CD4-positive, alpha-beta T cell treated with Interleukin-15 for 1 hour (primary cell): Measurements from ENCODE around the gene PRSS50.

Experiments used
- DNase-seq: peaks from one replicate; pipeline ENCODE4 v3.0.0-alpha.2; 2020

The PRSS50 gene

DNA sequence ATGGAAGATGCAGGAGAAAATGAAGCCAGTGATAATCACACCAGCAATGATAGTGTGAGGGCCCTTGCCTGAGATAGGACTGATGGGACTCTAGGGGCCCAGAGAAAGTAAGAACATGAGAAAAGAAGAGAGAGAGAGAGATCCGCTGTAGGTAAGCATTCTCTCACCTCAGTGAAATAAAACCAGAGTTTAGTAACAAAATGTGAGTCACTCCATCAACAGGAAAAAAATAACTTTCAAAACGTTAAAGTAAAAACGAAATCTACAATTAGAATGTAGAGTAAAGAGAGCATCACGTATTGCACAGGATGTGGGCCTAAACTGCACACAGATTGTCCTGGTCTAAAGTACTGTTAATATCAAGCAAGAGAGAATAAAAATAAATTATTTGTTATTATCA lies 6.8 kb upstream of the PRSS50 start:
- no peak for DNase-seq

DNA sequence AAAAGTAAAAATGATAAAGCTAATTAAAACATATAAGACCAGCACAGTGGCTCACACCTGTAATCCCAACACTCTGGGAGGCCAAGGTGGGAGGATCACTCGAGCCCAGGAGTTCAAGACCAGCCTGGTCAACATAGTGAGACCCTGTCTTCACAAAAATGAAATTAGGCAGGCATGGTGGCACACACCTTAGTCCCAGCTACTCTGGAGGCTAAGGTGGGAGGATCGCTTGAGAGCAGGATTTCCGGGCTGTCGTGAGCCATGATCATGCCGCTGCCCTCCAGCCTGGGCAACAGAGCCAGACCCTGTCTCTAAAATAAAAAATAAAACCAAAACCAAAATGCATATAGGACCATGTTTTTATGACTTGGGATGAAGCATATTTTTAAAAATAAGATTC lies 4.8 kb upstream of the PRSS50 start:
- no peak for DNase-seq

DNA sequence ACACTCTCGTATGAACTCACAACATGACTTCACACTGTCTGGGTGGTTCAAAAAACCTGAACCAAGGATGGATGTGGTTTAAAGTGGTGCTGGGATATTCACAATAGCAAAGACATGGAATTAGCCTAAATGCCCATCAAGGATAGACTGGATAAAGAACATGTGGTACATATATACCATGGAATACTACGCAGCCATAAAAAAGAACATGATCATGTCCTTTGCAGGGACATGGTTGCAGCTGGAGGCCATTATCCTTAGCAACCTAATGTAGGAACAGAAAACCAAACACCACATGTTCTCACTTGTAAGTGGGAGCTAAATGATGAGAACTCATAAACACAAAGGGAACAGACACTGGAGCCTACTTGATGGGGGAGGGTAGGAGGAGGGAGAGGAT lies 3.3 kb upstream of the PRSS50 start:
- DNase-seq, result no peak

DNA sequence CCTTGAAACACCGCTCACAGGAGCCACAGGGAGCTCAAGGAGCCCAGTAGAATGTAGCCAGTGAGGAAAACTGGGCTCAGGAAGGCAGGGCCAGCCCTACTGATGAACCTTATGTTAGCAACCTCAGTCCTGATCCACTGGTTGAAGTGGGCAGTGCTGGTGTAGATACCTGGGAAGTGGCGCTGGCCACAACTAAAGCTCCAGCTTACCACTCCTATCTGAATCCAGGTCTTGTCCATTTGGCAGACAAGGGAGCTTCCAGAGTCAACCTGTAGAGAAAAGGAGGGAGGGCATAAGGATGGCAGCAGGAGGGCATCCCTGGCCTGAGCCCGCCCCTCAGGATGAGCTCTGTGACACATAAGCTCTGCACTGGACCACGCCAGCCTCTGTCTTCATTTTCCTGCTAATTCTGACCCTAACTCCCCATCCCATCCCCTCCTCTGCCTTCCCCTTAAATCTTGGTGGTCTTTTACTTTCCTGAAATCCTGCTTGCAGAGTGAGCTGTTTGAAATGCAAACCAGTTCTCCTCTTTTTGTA lies 2.1 kb upstream of the PRSS50 start:
- no peak for DNase-seq

DNA sequence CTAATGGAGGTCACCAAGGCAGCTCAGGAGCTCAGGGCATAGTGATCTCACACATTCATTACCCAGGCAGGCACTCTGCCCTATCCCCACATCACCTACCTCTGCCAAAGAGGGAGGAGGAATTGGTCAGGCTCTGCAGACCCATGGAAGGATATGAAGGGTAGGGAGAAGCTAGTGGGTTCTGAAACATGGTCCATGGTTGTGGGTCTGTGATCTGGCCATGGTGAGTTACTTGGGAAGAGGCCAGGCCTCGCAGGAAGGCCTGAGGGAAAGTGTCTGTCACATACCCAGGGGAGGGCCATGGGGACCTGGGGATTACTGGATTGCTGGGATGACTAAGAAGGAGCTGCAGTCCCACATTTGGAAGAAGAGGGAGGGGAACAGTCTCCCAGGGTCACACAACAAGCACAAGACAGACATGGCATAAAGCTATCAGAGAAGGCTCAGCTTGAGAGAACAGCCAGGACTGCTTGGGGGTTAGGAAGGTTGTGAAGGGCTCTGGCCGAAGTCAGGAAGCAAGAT lies 1.4 kb upstream of the PRSS50 start:
- DNase-seq, result peak; percentile 5

DNA sequence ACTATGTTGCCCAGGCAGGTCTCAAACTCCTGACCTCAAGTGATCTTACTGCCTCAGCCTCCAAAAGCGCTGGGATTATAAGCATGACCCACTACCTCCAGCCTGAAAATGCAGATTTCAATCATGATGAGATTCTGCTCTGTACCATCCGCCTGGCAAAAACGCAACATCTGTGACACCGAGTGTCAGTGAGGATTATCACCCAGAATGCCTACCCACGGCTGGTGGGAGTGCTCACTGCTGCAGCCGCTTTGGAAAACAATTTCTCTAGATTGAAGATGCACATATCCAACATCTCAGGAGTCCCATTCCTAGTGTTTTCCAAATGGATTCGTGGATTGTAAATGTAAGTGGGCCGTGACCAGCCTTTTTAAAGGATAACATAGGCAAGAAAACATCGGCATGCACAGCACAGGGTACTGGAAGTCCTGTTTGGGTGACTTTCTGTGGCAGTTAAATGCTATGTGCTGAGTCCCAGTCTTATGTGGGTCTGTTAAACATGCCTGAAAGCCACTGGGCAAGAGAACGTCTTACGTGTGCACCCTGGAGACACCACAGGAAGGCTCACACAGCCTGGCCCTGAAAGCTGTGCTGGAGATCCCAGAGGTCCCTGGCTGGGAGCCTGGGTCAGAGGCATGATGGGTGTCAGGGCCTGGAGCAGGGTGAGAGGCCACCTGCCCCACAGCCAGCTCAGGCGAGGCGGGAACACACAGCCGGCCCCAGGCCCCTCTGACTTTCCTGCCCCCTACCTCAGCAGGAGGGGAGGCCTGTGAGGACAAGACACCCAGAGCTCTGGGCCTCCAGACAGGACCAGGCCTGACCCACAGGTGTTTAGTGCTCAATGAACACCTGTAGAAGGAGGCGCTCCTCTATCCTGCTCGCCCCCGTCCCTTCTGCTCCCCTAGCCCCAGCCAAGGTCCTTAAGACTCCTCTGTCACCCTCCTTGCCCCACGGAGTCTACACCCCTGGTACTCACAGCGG lies 918 bp downstream of the PRSS50 start:
- DNase-seq, result no peak

DNA sequence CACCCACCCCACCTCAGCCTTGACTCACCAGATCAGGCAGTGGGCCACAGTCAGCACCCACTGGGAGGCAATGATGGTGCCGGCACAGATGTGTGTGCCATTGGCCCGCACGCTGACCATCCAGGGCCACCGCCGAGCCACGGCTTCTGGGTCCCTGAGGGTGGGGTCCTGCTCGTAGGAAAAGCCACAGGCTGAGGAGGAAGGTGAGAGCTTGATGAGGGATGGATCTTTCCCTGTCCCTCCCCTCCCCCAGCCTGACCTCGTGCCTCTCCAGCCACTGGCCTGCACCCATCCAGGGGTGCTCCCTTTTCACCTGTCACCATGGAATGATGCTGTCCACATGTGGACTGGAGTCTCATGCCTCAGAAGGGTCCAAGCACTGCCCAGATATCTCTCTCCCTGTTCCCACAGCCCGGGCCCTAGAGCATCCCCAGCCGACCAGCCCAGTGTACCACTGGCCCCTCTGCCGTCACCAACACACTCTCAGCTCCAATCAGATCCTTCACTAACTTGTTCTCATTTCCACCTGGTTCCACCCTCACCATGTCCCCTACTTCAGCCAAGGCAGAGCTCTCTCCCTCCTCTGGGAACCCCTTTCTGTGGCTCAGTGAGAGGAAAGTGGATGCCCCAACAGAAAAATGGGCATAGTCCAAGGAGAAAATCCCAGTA lies 2.0 kb downstream of the PRSS50 start:
- peak; percentile 6 for DNase-seq

DNA sequence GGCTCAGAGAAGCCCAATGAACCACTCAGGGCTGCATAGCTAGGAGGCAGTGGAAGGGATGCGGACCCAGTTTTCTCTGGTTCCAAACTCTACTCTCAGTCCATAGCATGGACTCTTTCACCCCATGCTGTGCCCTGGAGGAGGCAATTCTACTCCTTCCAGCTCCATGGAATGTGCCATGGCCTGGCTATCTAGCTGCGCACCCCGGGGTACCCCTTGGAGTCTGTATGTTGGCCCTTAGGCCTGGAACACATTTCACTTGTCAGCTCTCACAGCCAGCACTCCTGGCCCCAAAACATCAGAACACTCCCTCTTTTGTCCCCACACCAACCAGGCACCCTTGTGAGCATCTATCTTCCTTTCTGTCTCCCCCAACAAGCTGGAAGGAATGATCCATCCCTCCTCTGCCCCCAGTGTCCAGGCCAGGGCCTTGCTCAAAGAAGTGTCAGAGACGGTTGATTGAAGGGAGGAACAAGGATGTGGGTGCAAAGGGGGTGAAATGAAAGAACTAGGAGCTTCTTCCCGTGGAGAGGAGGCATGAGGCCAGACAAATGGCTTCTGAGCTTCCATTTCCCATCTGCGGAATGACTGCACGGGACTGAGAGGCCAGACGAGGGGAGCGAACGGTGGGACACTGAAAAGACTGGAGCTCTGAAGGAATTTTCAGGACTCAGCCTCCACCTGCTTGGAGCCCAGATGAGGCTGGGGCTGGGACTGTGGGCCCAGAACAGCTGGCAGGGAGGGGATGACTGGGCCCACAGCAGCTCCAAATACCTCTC lies 2.8 kb downstream of the PRSS50 start:
- no peak for DNase-seq

DNA sequence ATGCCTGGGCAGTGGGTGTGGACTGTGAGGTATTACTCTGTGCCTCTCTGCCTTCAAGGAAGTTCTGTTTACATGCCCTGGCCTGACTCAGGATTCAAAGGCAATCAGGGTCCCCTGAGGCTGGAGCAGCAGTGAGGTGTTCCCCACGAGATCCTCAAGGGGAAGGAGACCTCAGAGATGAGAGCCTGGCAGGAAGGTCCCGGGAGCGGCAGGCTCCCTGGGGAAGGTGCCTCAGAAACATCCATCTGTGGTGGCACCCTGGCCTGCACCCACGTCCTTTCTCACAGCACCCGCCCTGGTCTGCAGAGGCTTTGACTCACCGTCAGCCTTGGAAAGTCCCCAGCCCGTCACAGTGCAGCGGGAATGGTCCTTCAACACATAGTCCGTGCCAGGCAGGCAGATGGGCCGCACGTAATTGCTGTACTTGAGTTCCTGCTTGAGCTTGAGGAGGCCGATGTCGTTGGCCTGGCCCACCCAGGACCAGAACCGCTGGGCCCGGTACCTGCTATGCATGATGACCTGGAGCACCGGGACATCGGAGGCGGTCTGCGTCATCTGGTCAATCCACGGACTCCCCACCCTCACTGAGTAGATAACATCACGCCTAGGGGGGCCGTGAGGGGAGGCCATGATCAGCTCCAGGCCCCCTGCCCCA lies 3.6 kb downstream of the PRSS50 start:
- peak; percentile 10 for DNase-seq

DNA sequence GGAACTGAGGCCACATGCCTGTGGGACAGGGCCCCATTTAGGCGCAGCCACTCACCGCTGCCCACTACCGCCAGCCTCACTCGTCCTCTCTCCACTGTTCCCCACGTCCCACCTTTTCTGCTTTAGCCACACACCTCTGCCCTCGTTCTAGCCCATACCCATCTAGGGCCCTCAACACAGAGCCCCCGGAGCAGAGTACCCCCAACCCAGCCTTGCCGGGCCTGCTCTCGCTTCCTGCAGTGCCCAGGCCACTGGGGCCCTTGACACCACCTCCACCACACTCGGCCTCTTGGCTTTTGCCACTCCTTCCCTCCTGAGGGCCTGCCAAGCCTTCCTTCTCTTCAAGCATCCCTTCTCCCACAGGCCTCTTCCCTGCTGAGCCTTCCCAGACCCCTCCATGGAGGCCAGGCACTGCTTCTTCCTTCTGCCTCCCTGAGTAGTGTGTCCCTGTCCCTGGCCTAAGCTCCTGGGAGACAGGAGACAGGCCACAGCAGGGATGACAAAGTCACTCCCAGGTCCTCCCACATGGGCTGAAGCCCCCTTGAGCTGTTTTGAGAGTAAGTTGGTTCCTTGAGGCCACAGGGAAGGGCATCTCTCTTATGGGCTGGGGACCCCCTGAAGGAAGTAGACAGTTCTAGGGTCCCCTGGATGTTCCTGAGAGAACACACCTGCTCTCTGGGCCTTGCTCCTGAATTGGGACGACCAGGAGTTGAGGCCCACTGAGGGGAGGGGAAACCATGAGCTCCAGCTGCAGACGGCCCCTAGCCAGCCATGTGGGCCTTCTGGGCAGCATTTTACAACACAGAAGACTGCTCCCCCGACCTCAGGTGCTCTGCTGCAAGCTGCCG lies 4.4 kb downstream of the PRSS50 start:
- DNase-seq, result peak; percentile 11

DNA sequence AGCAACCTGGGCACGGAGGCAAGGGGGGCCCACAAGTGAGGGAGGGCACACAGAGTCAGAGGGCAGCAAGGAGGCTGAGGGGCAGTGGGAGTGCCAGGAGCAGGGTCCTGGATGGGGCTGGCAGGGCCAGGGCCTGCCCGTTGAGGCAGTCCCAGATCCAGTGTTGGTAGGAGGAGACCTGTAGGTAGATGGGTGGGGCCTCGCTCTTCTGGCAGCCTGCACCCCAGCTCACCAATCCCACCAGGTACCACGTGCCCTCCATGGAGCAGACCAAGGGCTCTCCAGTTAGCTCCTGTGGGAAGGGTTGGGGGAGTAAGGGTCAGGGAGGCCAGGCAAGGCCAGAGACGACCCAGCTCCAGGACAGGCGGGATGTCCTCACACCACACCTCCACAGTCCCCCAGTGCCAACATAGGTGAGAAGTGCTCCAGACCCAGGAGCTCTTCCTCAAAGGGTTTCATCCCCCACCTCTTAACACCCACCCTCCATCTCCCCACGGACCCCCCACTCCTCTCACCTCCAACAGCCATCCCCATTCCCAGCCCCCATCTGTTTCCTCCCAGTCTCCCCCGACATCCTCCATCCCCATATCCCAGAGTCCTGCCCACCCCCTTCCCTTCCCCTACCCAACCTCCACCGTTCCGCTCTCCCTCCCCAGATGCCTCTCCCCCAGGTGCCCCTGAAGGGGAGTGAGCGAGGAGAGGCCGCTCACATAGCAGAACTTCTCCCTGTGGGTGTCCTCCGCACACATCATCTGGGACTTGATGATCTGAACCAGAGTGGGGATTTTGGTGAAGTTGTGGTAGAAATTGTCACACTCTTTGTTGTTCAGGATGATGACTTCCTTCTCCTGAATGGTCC lies 5.2 kb downstream of the PRSS50 start:
- peak; percentile 15 for DNase-seq

DNA sequence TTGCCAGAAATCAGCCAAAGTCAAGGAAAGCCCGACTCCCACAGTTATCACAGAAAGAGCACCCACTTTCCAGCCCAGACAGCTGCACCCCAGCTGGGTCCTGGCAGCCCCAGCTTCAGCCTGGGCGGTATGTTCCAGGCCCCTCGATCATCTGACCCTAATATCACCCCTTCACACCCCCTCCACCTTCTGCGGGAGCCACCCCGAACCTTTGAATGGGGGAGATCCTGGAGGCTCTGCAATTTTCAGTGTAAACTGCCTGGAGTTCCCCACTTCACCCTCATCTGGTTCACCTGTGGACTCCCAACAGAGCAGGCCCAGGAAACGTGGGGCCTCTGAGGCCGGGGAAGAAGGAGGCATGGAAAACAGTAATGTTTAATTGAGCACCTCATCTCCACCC lies 5.9 kb downstream of the PRSS50 start:
- peak; percentile 7 for DNase-seq

DNA sequence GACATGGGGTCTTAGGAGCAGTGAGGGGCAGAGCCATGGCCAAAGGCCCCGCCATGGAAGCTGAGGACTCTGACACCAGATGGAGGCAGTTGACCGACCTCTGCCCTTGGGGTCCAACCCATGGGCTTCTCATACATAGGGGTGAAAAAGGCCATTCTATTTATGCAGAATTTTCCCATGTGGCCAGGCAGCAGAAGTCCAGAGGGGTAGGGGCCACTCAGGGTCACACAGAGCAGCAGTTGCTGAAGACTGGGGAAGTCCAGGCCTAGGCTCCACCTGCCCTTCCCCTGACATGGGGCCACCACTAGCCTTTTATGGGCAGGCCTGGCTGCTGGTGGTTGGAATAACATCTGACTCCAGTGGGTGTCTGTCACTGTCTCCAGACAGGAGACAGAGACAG lies 6.4 kb downstream of the PRSS50 start:
- no peak for DNase-seq

DNA sequence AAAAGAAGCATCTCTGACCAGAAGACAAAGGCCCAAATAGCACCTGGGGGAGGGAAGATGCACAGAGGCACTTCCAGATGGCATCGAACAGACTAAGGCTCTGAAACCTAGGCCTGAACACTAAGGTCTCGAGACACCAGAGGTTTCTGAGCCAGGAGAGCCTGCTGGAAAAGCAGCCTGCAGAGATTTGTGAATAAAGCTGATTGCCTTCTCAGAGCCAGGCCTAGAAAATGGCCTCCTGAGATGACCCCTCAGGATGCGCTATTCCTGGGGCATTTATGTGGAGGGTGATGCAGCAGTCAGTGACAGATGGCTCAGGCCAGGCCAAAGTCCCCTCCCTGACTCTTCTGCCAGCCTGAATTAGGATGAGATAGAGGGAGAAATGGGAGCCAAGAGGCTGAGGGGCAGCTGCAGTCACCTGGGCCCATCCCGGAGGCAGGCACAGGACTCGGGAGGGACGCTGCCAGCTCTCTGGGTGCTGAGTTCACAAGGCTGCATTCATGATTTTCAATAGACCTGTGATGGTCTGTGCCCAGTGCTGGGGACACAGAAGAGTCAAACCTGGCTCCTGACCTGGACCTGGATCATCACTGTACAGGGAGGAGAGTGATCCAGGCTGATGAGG lies 6.9 kb downstream of the PRSS50 start:
- peak; percentile 5 for DNase-seq

DNA sequence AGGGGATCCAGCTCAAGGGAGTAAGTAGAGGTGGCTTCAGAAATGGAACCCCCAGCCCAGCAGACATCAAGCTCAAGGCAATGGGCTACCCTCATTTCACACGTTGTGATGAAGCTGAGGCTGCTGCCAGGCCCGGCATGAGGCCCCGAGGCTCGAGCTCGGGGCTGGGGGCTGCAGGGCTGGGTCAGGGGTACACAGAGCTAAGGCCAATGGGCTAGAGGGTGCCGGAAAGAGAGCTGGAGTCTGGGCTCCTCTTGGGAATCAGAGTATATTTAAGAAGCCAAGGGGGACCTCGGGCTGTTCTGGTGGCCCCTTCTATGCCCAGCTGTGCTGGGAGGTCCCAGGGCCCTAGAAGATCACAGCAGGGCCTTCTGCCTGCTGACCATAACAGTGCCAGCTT lies 7.4 kb downstream of the PRSS50 start:
- DNase-seq, result no peak

DNA sequence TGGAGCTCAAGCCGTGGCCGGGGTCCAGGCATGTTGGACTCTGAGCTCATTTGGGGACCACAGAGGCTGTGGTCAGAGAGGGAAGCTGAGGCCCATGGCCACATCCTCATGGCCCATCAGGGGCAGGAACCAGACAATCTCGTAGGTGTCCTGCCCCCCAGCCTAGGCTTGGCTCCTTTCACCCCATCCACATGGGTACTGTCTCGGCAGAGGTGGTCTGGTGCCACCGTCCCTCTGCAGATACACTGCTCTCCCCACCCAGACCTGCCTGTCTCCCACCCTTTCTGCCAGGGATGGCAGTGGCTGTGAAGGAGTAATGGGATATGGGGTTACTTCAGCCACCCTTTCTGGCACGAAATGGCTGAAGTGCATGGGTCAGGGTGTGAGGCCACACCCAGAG lies 7.9 kb downstream of the PRSS50 start:
- DNase-seq, result peak; percentile 12

DNA sequence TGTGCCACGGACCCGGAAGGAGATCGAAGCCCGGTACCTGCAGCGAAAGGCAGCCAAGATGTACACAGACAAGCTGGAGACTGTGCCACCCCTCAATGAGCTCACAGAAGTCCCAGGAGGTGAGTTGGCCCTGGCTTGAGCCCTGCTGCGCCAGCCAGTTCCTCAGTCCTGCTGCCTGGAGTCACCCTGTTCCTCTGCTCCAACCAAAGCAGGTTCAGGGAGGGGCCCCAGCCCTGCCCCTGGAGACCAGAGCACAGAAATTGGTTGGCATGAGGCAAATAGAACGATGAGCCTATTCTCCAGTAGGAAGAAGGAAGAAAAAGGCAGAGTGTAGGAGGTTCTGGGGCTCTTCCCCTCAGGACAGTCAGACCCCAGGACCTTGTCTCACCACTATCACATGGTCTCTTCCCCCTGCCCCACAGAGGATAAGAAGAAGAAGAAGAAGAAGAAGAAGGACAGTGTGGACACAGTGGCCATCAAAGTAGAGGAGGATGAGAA lies 8.5 kb downstream of the PRSS50 start:
- DNase-seq, result no peak

DNA sequence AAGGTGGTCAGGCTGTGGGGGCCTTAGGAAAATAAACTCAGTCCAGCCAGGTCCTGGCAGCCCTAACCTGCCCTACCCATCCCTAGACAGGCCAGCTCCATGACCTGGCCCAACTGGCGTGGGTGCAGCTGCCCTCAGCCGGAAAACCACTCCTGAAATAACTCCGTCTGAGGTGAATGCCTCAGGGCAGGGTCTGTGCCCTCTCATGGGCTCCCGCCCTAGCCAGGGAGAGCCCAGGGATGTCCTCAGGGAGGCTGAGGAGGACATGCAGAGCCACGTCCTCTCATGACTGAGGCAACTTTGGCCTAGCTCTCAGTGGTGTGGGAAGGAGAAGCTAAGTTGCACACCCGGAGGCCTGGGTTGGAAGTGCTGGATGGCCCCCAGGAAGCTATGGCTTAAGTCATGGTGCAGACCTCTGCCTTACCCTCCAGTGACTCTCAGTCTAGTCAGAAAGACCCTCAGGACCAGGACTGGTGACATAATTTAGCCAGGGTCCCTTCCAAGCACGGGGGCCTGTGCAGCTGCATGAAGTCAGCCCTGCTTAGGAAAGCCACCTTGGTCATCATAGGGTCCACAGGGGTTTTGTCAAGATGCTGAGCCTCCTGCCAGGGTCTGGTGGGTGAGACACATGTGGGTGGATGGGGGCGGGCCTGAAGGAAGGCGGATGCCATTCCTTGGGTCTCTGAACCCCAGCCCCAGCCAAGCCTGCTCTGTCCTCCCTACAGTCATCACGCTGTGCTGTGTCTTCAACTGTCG lies 9.1 kb downstream of the PRSS50 start:
- peak; percentile 12 for DNase-seq

DNA sequence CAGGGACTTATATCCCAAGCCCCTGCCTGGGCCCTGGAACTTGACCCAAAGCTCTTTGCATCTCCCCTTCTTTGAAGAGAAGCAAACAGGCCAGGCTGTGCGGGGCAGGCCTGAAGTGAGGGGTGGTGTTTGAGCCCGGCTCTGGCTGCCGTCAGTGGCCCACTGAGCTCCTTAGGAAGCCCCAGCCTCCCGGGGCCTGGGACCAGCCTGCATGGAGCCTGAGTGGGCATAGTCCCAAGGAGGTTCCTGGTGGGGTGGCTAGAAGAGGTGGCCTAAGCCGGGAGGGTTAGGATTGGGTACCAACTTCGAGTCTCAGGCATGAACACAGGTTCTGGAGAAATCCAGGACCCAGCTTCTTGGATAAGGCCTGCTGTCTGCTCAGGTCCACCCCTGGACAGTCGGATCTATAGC lies 10.1 kb downstream of the PRSS50 start:
- DNase-seq, result peak; percentile 13
